CD14-positive monocyte (primary cell): ENCODE data around the gene FLOT1. TPM values are rescaled to one million over a fixed set of nuclear protein-coding genes. Genes with fewer than 3 reads are reported as not detected.

Experiments
- DNase-seq, 3 donors: peaks; one replicate each; pipeline ENCODE4 v3.0.0-alpha.2; 2011 to 2022
- H2AFZ ChIP-seq: 2 replicates; pipeline ENCODE4 v1.6.0; 2012; ENCODE audit warnings: mild to moderate bottlenecking, low read depth, low read length, inconsistent platforms; ENCODE audit not compliant: insufficient read depth, poor library complexity, severe bottlenecking
- H3K27ac ChIP-seq, 2 donors: 1 replicate in 1 of 2; 2 replicates in 1 of 2; pipeline ENCODE4 v1.5.1; 2012 to 2013; ENCODE audit warnings: low read length in 2 of 2, control low read depth in 1 of 2, inconsistent platforms in 1 of 2, low read depth in 1 of 2, mild to moderate bottlenecking in 1 of 2
- H3K27me3 ChIP-seq, 2 donors: one replicate each; pipeline versions ENCODE4 v1.6.0 to v1.6.1; 2011 to 2013; ENCODE audit warnings: low read length in 2 of 2; ENCODE audit not compliant: control insufficient read depth in 2 of 2, insufficient read depth in 2 of 2
- H3K36me3 ChIP-seq, 2 donors: replicated peaks in 1 of 2; 1 replicate in 1 of 2; 2 replicates in 1 of 2; pipeline versions ENCODE4 v1.5.1 to v1.6.1; 2012 to 2013; ENCODE audit warnings: low read length in 2 of 2, control low read depth in 1 of 2, inconsistent platforms in 1 of 2, mild to moderate bottlenecking in 1 of 2; ENCODE audit not compliant: insufficient read depth in 2 of 2, control insufficient read depth in 1 of 2
- H3K4me1 ChIP-seq, 2 donors: 1 replicate in 1 of 2; 2 replicates in 1 of 2; pipeline versions ENCODE4 v1.5.1 to v1.6.1; 2012 to 2013; ENCODE audit warnings: low read length in 2 of 2, control low read depth in 1 of 2, inconsistent platforms in 1 of 2, mild to moderate bottlenecking in 1 of 2, moderate library complexity in 1 of 2; ENCODE audit not compliant: insufficient read depth in 2 of 2, control insufficient read depth in 1 of 2
- H3K4me2 ChIP-seq: replicated peaks from 2 replicates; pipeline ENCODE3; 2012; ENCODE audit warnings: low read length, moderate library complexity, mild to moderate bottlenecking; ENCODE audit not compliant: poor library complexity, severe bottlenecking; ENCODE audit errors: extremely low read depth
- H3K4me3 ChIP-seq, 3 experiments: fragments of 200-600 bp in 1 of 3; sonication (generic) in 1 of 3; replicated peaks in 1 of 3; 1 replicate in 2 of 3; 2 replicates in 1 of 3; pipeline ENCODE4 v1.5.1; 2011 to 2013; ENCODE audit warnings: low read length in 3 of 3, mild to moderate bottlenecking in 3 of 3, control low read depth in 2 of 3, low read depth in 2 of 3, inconsistent platforms in 1 of 3, moderate library complexity in 1 of 3
- H3K79me2 ChIP-seq: 2 replicates; pipeline ENCODE4 v1.6.0; 2012; ENCODE audit warnings: mild to moderate bottlenecking, control low read depth, inconsistent platforms, low read length, moderate library complexity; ENCODE audit not compliant: insufficient read depth
- H3K9ac ChIP-seq: 2 replicates; pipeline ENCODE4 v1.6.0; 2017; ENCODE audit warnings: low read length, mild to moderate bottlenecking; ENCODE audit not compliant: insufficient read depth, poor library complexity, severe bottlenecking
- H3K9me3 ChIP-seq, 2 donors: replicated peaks in 1 of 2; 1 replicate in 1 of 2; 2 replicates in 1 of 2; pipeline versions ENCODE4 v1.5.1 to v1.6.1; 2012 to 2013; ENCODE audit warnings: low read length in 2 of 2, control low read depth in 1 of 2; ENCODE audit not compliant: control insufficient read depth in 1 of 2, insufficient read depth in 1 of 2
- H4K20me1 ChIP-seq: 2 replicates; pipeline ENCODE4 v1.6.0; 2012; ENCODE audit warnings: mild to moderate bottlenecking, low read length, control low read depth, moderate library complexity; ENCODE audit not compliant: insufficient read depth
- H3K27ac Mint-ChIP-seq, 7 donors: one replicate each; pipeline ENCODE4 v1.8.0; 2020; ENCODE audit warnings: mild to moderate bottlenecking in 7 of 7, mixed read lengths in 7 of 7, moderate library complexity in 6 of 7, inconsistent platforms in 2 of 7
- H3K27me3 Mint-ChIP-seq, 3 donors: one replicate each; pipeline ENCODE4 v1.8.0; 2021 to 2022; ENCODE audit warnings: low read depth in 3 of 3, mild to moderate bottlenecking in 3 of 3, mixed read lengths in 3 of 3, moderate library complexity in 3 of 3, inconsistent platforms in 1 of 3
- H3K36me3 Mint-ChIP-seq, 2 donors: one replicate each; pipeline ENCODE4 v1.8.0; 2020; ENCODE audit warnings: mixed read lengths in 2 of 2, inconsistent platforms in 1 of 2, mild to moderate bottlenecking in 1 of 2
- H3K4me1 Mint-ChIP-seq: one replicate; pipeline ENCODE4 v1.8.0; 2020; ENCODE audit warnings: mild to moderate bottlenecking, mixed read lengths
- H3K4me3 Mint-ChIP-seq, 2 donors: one replicate each; pipeline ENCODE4 v1.8.0; 2020; ENCODE audit warnings: mild to moderate bottlenecking in 2 of 2, mixed read lengths in 2 of 2, moderate library complexity in 1 of 2
- H3K9me3 Mint-ChIP-seq, 7 donors: one replicate each; pipeline ENCODE4 v1.8.0; 2020 to 2022; ENCODE audit warnings: mixed read lengths in 7 of 7, mild to moderate bottlenecking in 6 of 7, moderate library complexity in 6 of 7, inconsistent platforms in 2 of 7
- WGBS: methylation state at CpG from one replicate; pipeline ENCODE4 v1.1.5; 2013; ENCODE audit warnings: missing lambda C conversion rate; ENCODE audit not compliant: insufficient coverage; 5-methylcytosine and 5-hydroxymethylcytosine counted together
- intact Hi-C, 2 donors: fragments of 100-400 bp; cut with micrococcal nuclease; formaldehyde crosslinking; loops; one replicate each; pipeline versions ENCODE4 v1.15.0 to v1.15.1; 2023
- polyA plus RNA-seq, 3 donors: library from polyadenylated mRNA; depleted of rRNA in 1 of 3; unstranded in 2 of 3; stranded (reverse) in 1 of 3; fragments of 300-500 nt in 2 of 3; fragments of >200 nt in 1 of 3; fragmentation: Illumina TruSeq in 2 of 3; gene quantifications; 1 replicate in 2 of 3; 2 replicates in 1 of 3; pipeline ENCODE4 v1.2.3, GENCODE V29; 2012 to 2021
- small RNA-seq: library from RNA; depleted of rRNA; stranded (forward); fragments of <200 nt; gene quantifications from one replicate; pipeline ENCODE3, GENCODE V24; 2012; ENCODE audit warnings: low read depth; ENCODE audit not compliant: insufficient read length
- TF ChIP-seq, protein P1 (sequence below): fragments of 200-600 bp; IDR thresholded peaks from one replicate; pipeline ENCODE4 v1.8.0; 2022; ENCODE audit warnings: antibody characterized with exemption, mild to moderate bottlenecking

FLOT1 gene
- polyA plus RNA-seq, 3 donors = 124 to 153 (median 132) TPM

DNA sequence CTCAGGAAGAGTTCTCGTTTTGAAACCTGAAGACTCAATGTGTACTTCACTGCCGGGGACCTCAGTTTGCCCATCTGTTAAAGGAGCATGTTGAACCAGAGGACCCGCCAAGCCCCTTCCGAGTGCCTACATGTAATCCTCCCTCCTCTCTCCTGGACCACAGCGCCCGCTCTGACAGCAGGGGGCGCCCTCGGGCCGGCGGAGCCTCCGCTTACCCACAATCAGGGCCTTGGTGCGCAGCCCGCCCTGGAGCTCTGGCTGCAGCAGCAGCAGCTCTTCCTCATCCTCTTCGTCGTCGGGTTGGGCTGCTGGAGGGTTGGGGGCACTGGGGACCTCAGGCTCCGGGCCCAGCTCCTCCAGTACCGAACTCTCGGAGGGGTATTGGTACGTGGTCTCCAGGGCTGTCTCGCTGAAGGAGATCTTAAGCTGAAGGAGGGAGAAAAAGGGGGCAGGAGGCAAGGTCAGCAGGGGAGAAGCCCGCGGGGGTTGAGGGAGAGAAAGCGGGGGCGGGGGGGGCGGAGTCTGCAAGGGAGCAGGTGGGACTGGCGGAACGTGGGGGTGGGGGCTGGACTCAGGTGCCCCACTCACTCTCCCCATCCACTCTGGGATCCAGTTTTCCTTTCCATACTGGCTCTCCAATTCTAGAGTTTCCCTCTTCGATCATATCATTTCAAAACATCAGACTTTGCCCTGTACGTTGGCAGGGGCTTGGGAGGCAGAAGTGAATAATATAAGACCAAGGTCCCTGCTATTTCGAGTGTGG, 63.3 kb downstream of the FLOT1 start:
- intact Hi-C loops = loop anchor here (1.0 to 5.0 kb wide), 2 partner anchors 43 to 198 kb away; no protein-coding TSS in a partner anchor
- peaks cover 41 to 51% of the 10 kb centered on the region in 2 donors for H3K4me1 ChIP-seq
- H3K79me2 ChIP-seq = peaks cover 71% of the 10 kb centered on the region
- no peaks in the 10 kb centered on the region for H3K9me3 ChIP-seq
- Mint-ChIP-seq H3K9me3 (peaks cover 0 to 2% (median 0%) of the 10 kb centered on the region in 7 donors), H3K27ac (peak overlapping the region; percentile 60 to 99 (median 80)), H3K4me3 (peak overlapping the region; percentile 77 to 87), H3K4me1 (peaks cover 47% of the 10 kb centered on the region), H3K36me3 (peaks cover 62 to 79% of the 10 kb centered on the region in 2 donors), H3K27me3 (peaks cover 0 to 3% (median 0%) of the 10 kb centered on the region in 3 donors)
- peak; percentile 81 to 88 (median 82) for DNase-seq
- peaks cover 82% of the 10 kb centered on the region for H4K20me1 ChIP-seq
- H3K36me3 ChIP-seq = peaks cover 43 to 45% of the 10 kb centered on the region in 2 donors
- peak overlapping the region; percentile 36 to 70 for H3K27ac ChIP-seq
- H3K27me3 ChIP-seq = no peaks in the 10 kb centered on the region
- H2AFZ ChIP-seq = no peak overlapping the region
- TF ChIP-seq, protein P1, sequence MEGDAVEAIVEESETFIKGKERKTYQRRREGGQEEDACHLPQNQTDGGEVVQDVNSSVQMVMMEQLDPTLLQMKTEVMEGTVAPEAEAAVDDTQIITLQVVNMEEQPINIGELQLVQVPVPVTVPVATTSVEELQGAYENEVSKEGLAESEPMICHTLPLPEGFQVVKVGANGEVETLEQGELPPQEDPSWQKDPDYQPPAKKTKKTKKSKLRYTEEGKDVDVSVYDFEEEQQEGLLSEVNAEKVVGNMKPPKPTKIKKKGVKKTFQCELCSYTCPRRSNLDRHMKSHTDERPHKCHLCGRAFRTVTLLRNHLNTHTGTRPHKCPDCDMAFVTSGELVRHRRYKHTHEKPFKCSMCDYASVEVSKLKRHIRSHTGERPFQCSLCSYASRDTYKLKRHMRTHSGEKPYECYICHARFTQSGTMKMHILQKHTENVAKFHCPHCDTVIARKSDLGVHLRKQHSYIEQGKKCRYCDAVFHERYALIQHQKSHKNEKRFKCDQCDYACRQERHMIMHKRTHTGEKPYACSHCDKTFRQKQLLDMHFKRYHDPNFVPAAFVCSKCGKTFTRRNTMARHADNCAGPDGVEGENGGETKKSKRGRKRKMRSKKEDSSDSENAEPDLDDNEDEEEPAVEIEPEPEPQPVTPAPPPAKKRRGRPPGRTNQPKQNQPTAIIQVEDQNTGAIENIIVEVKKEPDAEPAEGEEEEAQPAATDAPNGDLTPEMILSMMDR = peak; percentile 91
- WGBS = 4% methylated on average over 15 of the region's 31 CpGs
- H3K9ac ChIP-seq = peak overlapping the region; percentile 22
- peak overlapping the region; percentile 100 for H3K4me2 ChIP-seq
- H3K4me3 ChIP-seq = peak overlapping the region in 2 of 3 experiments; percentile 16 to 100

Small RNAs within 50 kb of the gene (small RNA-seq; reads per million reads assigned to genes)
- not detected for gene RF00019
- gene RN7SL353P = not detected

Other genes starting within 250 kb of the FLOT1 start
- gene GNL1, start 186.2 kb downstream of the FLOT1 start, polyA plus RNA-seq = 10 to 100 TPM; 10.3 to 13.4 (median 12.9) TPM
- 1 to 10 TPM; 2.8 to 7.1 (median 3.6) TPM for gene PRR3, start 185.4 kb downstream of the FLOT1 start, polyA plus RNA-seq
- gene ABCF1, start 171.2 kb downstream of the FLOT1 start, polyA plus RNA-seq = 10 to 100 TPM in 2 of 3 donors, 1 to 10 TPM in 1; 7.5 to 19.8 (median 14.6) TPM
- gene PPP1R10, start 125.4 kb downstream of the FLOT1 start, polyA plus RNA-seq = 10 to 100 TPM in 2 of 3 donors, 1 to 10 TPM in 1; 9.5 to 18.3 (median 16.4) TPM
- 10 to 100 TPM; 18.8 to 52.4 (median 45.2) TPM for gene MRPS18B, start 124.8 kb downstream of the FLOT1 start, polyA plus RNA-seq
- 10 to 100 TPM in 1 of 3 donors, under 1 TPM in 2; 0.51 to 10.4 (median 0.68) TPM for gene ATAT1, start 115.8 kb downstream of the FLOT1 start, polyA plus RNA-seq
- gene C6orf136, start 95.6 kb downstream of the FLOT1 start, polyA plus RNA-seq = 10 to 100 TPM in 1 of 3 donors, 1 to 10 TPM in 2; 2.0 to 18.4 (median 2.7) TPM
- gene DHX16, start 69.7 kb downstream of the FLOT1 start, polyA plus RNA-seq = 10 to 100 TPM; 16.4 to 70.1 (median 19.0) TPM
- gene PPP1R18, start 56.0 kb downstream of the FLOT1 start, polyA plus RNA-seq = 100 to 1,000 TPM in 1 of 3 donors, 10 to 100 TPM in 2; 58.5 to 226 (median 78.9) TPM
- gene NRM, start 51.7 kb downstream of the FLOT1 start, polyA plus RNA-seq = 10 to 100 TPM; 25.9 to 36.0 (median 35.0) TPM
- 1 to 10 TPM in 1 of 3 donors, under 1 TPM in 2; 0.27 to 4.5 (median 0.34) TPM for gene MDC1, start 25.4 kb downstream of the FLOT1 start, polyA plus RNA-seq
- 100 to 1,000 TPM in 1 of 3 donors, 10 to 100 TPM in 2; 48.4 to 130 (median 57.0) TPM for gene TUBB, start 22.3 kb downstream of the FLOT1 start, polyA plus RNA-seq
- 100 to 1,000 TPM in 1 of 3 donors, 10 to 100 TPM in 2; 30.6 to 188 (median 53.2) TPM for gene IER3, start 1.9 kb upstream of the FLOT1 start, polyA plus RNA-seq
- gene DDR1, start 141.8 kb upstream of the FLOT1 start, polyA plus RNA-seq = 1 to 10 TPM in 1 of 3 donors, under 1 TPM in 2; 0.39 to 1.0 (median 0.51) TPM
- 10 to 100 TPM in 1 of 3 donors, 1 to 10 TPM in 2; 3.6 to 14.5 (median 6.0) TPM for gene GTF2H4, start 165.5 kb upstream of the FLOT1 start, polyA plus RNA-seq
- gene VARS2, start 171.6 kb upstream of the FLOT1 start, polyA plus RNA-seq = 10 to 100 TPM in 1 of 3 donors, 1 to 10 TPM in 2; 7.6 to 15.5 (median 8.1) TPM
- not detected for gene SFTA2, start 189.5 kb upstream of the FLOT1 start, polyA plus RNA-seq
- gene MUCL3, start 198.3 kb upstream of the FLOT1 start, polyA plus RNA-seq = not detected
- gene MUC21, start 241.0 kb upstream of the FLOT1 start, polyA plus RNA-seq = not detected